ENCODE measurements around the gene LRRC47. TPM values are rescaled to one million over a fixed set of nuclear protein-coding genes. Genes with fewer than 3 reads are reported as not detected.

LRRC47 gene
- total and polyA plus RNA-seq, 2 of the 13 experiments (the other 11 are each of a cell fraction or from before 2014, with no cell fraction given), result 18.3 to 52.5 TPM

- TF ChIP-seq, protein P1, sequence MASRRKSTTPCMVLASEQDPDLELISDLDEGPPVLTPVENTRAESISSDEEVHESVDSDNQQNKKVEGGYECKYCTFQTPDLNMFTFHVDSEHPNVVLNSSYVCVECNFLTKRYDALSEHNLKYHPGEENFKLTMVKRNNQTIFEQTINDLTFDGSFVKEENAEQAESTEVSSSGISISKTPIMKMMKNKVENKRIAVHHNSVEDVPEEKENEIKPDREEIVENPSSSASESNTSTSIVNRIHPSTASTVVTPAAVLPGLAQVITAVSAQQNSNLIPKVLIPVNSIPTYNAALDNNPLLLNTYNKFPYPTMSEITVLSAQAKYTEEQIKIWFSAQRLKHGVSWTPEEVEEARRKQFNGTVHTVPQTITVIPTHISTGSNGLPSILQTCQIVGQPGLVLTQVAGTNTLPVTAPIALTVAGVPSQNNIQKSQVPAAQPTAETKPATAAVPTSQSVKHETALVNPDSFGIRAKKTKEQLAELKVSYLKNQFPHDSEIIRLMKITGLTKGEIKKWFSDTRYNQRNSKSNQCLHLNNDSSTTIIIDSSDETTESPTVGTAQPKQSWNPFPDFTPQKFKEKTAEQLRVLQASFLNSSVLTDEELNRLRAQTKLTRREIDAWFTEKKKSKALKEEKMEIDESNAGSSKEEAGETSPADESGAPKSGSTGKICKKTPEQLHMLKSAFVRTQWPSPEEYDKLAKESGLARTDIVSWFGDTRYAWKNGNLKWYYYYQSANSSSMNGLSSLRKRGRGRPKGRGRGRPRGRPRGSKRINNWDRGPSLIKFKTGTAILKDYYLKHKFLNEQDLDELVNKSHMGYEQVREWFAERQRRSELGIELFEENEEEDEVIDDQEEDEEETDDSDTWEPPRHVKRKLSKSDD (CRISPR knock-in tag; IDR thresholded peaks at IDR 0.05; ENCODE audit: low read depth), result 0 out of 2 replicates have a peak, but pooled peaks have one; percentile 74
- no peak for TF ChIP-seq CENPX (CRISPR knock-in tag; IDR thresholded peaks at IDR 0.05)
- no peak for TF ChIP-seq ELF4 (CRISPR knock-in tag; IDR thresholded peaks at IDR 0.05; ENCODE audit: borderline replicate concordance)
- peak; percentile 97 for TF ChIP-seq PHF20 (CRISPR knock-in tag; IDR thresholded peaks at IDR 0.05)
- TF ChIP-seq ZNF674 (CRISPR knock-in tag; IDR thresholded peaks at IDR 0.05; ENCODE audit: low read depth), result no peak
- peak; percentile 79 for TF ChIP-seq MAFF (IDR thresholded peaks at IDR 0.05; ENCODE audit: low read depth, low read length)
- TF ChIP-seq ESRRA (CRISPR knock-in tag; IDR thresholded peaks at IDR 0.05; ENCODE audit: low read depth), result peak; percentile 65
- peak; percentile 83 for TF ChIP-seq ASH2L (IDR thresholded peaks at IDR 0.05; ENCODE audit: insufficient read length, low read depth, low read length)
- TF ChIP-seq SP1 (IDR thresholded peaks at IDR 0.05), result no peak
- peak; percentile 64 for TF ChIP-seq SP1 (CRISPR knock-in tag; IDR thresholded peaks at IDR 0.05)
- no peak for TF ChIP-seq POLR2AphosphoS2 (IDR thresholded peaks at IDR 0.05; ENCODE audit: low read depth, low read length)
- TF ChIP-seq FOSL1 (CRISPR knock-in tag; IDR thresholded peaks at IDR 0.05; ENCODE audit: borderline replicate concordance), result no peak
- TF ChIP-seq XBP1 (CRISPR knock-in tag; IDR thresholded peaks at IDR 0.05), result no peak
These were observed at the start of gene LRRC47 (continued) for GRCh38 chr1:3796215-3797061.
